ENCODE measurements around the gene CABP4. TPM values are rescaled to one million over a fixed set of nuclear protein-coding genes. Genes with fewer than 3 reads are reported as not detected.

Gene CABP4
- total RNA-seq, 1 experiment from 2014 or later, result not detected

- Mint-ChIP-seq H3K27me3 (ENCODE audit: insufficient read depth, unreplicated experiment) (no peaks in the 10 kb centered on the region), H3K36me3 (ENCODE audit: insufficient read depth, unreplicated experiment) (peaks cover 14% of the 10 kb centered on the region), H3K27ac (ENCODE audit: low read depth, unreplicated experiment) (no peak overlapping the region), H3K4me3 (ENCODE audit: unreplicated experiment) (no peak overlapping the region), H3K4me1 (ENCODE audit: insufficient read depth, unreplicated experiment) (peaks cover 4% of the 10 kb centered on the region), H3K9me3 (ENCODE audit: unreplicated experiment) (no peaks in the 10 kb centered on the region)
- ChIA-PET CTCF (interaction anchor here (0.6 kb wide), 1 partner anchor 50 kb away, joined by 3 read pairs; no protein-coding TSS in a partner anchor), POLR2A (interaction anchor here (0.7 to 2.2 kb wide), 2 partner anchors 13 to 186 kb away, joined by 3 to 6 read pairs; no protein-coding TSS in a partner anchor)
- no peak for TF ChIP-seq CTCF (IDR thresholded peaks at IDR 0.05; ENCODE audit: unreplicated experiment)
- BruUV-seq (replicated peaks), result no TSS peak
- intact Hi-C loops (cut with micrococcal nuclease), result no loop called here
- DNase-seq (ENCODE audit: unreplicated experiment), result no peak
Measured at GRCh38 chr11:67406969-67407687, 48.0 kb upstream of the CABP4 start.

- Mint-ChIP-seq H3K27me3 (ENCODE audit: insufficient read depth, unreplicated experiment) (no peaks in the 10 kb centered on the region), H3K4me1 (ENCODE audit: insufficient read depth, unreplicated experiment) (peaks cover 4% of the 10 kb centered on the region), H3K36me3 (ENCODE audit: insufficient read depth, unreplicated experiment) (peaks cover 18% of the 10 kb centered on the region), H3K27ac (ENCODE audit: low read depth, unreplicated experiment) (no peak overlapping the region), H3K4me3 (ENCODE audit: unreplicated experiment) (no peak overlapping the region), H3K9me3 (ENCODE audit: unreplicated experiment) (no peaks in the 10 kb centered on the region)
- ChIA-PET CTCF (interaction anchor here (0.6 kb wide), 1 partner anchor 51 kb away, joined by 3 read pairs; no protein-coding TSS in a partner anchor), POLR2A (interaction anchor here (2.2 kb wide), 1 partner anchor 12 kb away, joined by 6 read pairs; no protein-coding TSS in a partner anchor)
- BruUV-seq (replicated peaks), result no TSS peak
- no peak for TF ChIP-seq CTCF (IDR thresholded peaks at IDR 0.05; ENCODE audit: unreplicated experiment)
- intact Hi-C loops (cut with micrococcal nuclease), result no loop called here
- DNase-seq (ENCODE audit: unreplicated experiment), result no peak
Measured at GRCh38 chr11:67407688-67408163, 47.4 kb upstream of the CABP4 start.

- H3K4me1 Mint-ChIP-seq (ENCODE audit: insufficient read depth, unreplicated experiment), result peaks cover 4% of the 10 kb centered on the region
- H3K36me3 Mint-ChIP-seq (ENCODE audit: insufficient read depth, unreplicated experiment), result peaks cover 19% of the 10 kb centered on the region
- H3K4me3 Mint-ChIP-seq (ENCODE audit: unreplicated experiment), result no peak overlapping the region
- H3K27me3 Mint-ChIP-seq (ENCODE audit: insufficient read depth, unreplicated experiment), result no peaks in the 10 kb centered on the region
- CTCF ChIA-PET, result no interaction called here
- H3K27ac Mint-ChIP-seq (ENCODE audit: low read depth, unreplicated experiment), result no peak overlapping the region
- BruUV-seq (replicated peaks), result no TSS peak
- no peak for TF ChIP-seq CTCF (IDR thresholded peaks at IDR 0.05; ENCODE audit: unreplicated experiment)
- no peak for DNase-seq (ENCODE audit: unreplicated experiment)
- POLR2A ChIA-PET, result interaction anchor here (2.2 kb wide), 1 partner anchor 12 kb away, joined by 6 read pairs; no protein-coding TSS in a partner anchor
- intact Hi-C loops (cut with micrococcal nuclease), result no loop called here
- no peaks in the 10 kb centered on the region for H3K9me3 Mint-ChIP-seq (ENCODE audit: unreplicated experiment)
Measured at GRCh38 chr11:67408437-67409200, 46.5 kb upstream of the CABP4 start.

GRCh38 chr11:67409261-67409666 lies 45.9 kb upstream of the CABP4 start:
- ChIA-PET CTCF (no interaction called here), POLR2A (interaction anchor here (2.2 kb wide), 1 partner anchor 11 kb away, joined by 6 read pairs; no protein-coding TSS in a partner anchor)
- H3K27ac Mint-ChIP-seq (ENCODE audit: low read depth, unreplicated experiment), result no peak overlapping the region
- DNase-seq (ENCODE audit: unreplicated experiment), result no peak
- BruUV-seq (replicated peaks), result no TSS peak
- no peaks in the 10 kb centered on the region for H3K27me3 Mint-ChIP-seq (ENCODE audit: insufficient read depth, unreplicated experiment)
- H3K9me3 Mint-ChIP-seq (ENCODE audit: unreplicated experiment), result no peaks in the 10 kb centered on the region
- no peak overlapping the region for H3K4me3 Mint-ChIP-seq (ENCODE audit: unreplicated experiment)
- H3K36me3 Mint-ChIP-seq (ENCODE audit: insufficient read depth, unreplicated experiment), result peaks cover 19% of the 10 kb centered on the region
- H3K4me1 Mint-ChIP-seq (ENCODE audit: insufficient read depth, unreplicated experiment), result peaks cover 4% of the 10 kb centered on the region
- intact Hi-C loops (cut with micrococcal nuclease), result no loop called here
- TF ChIP-seq CTCF (IDR thresholded peaks at IDR 0.05; ENCODE audit: unreplicated experiment), result no peak
